GM12878 (cell line): ENCODE measurements around the gene GPC6.

Experiments
- RFX5 ChIP-seq: IDR thresholded peaks from 2 replicates; pipeline ENCODE4 v1.6.1; 2011; ENCODE audit warnings: low read depth, low read length, improper control_type of control experiment
- SMARCA5 ChIP-seq: fragments of 450-650 bp; IDR thresholded peaks from 2 replicates; pipeline ENCODE4 v1.6.1; 2017; ENCODE audit warnings: mild to moderate bottlenecking
- TAF1 ChIP-seq: IDR thresholded peaks from 2 replicates; pipeline ENCODE4 v1.6.1; 2011; ENCODE audit warnings: mild to moderate bottlenecking, low read depth, low read length, borderline replicate concordance
- TARDBP ChIP-seq: IDR thresholded peaks from 2 replicates; pipeline ENCODE4 v1.6.1; 2016; ENCODE audit warnings: borderline replicate concordance
- TCF7 ChIP-seq: IDR thresholded peaks from 2 replicates; pipeline ENCODE4 v1.6.1; 2014; ENCODE audit warnings: antibody characterized with exemption, borderline replicate concordance
- YY1 ChIP-seq: IDR thresholded peaks from 2 replicates; pipeline ENCODE4 v1.6.1; 2011; ENCODE audit warnings: low read depth, mild to moderate bottlenecking, low read length
- ZBTB33 ChIP-seq: fragments of 450-650 bp; IDR thresholded peaks from 2 replicates; pipeline ENCODE4 v1.6.1; 2017; ENCODE audit warnings: mild to moderate bottlenecking
- ZNF687 ChIP-seq: fragments of 450-650 bp; IDR thresholded peaks from 2 replicates; pipeline ENCODE4 v1.6.1; 2017; ENCODE audit warnings: mild to moderate bottlenecking, moderate library complexity
- TF ChIP-seq, protein P1 (sequence below), 3 experiments: IDR thresholded peaks in 2 of 3; conservative IDR thresholded peaks in 1 of 3; 2 replicates each; pipeline ENCODE4 v1.5.1; 2011; ENCODE audit warnings: low read depth in 3 of 3, low read length in 3 of 3, mild to moderate bottlenecking in 3 of 3, control low read depth in 2 of 3, moderate library complexity in 2 of 3, inconsistent platforms in 1 of 3, mixed read lengths in 1 of 3; ENCODE audit not compliant: control insufficient read depth in 2 of 3, insufficient read depth in 1 of 3; ENCODE audit errors: extremely low read depth in 1 of 3

- TF ChIP-seq, protein P1, sequence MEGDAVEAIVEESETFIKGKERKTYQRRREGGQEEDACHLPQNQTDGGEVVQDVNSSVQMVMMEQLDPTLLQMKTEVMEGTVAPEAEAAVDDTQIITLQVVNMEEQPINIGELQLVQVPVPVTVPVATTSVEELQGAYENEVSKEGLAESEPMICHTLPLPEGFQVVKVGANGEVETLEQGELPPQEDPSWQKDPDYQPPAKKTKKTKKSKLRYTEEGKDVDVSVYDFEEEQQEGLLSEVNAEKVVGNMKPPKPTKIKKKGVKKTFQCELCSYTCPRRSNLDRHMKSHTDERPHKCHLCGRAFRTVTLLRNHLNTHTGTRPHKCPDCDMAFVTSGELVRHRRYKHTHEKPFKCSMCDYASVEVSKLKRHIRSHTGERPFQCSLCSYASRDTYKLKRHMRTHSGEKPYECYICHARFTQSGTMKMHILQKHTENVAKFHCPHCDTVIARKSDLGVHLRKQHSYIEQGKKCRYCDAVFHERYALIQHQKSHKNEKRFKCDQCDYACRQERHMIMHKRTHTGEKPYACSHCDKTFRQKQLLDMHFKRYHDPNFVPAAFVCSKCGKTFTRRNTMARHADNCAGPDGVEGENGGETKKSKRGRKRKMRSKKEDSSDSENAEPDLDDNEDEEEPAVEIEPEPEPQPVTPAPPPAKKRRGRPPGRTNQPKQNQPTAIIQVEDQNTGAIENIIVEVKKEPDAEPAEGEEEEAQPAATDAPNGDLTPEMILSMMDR (IDR thresholded peaks at IDR 0.05 in 2 of 3, conservative IDR thresholded peaks at IDR 0.05 in 1 of 3; ENCODE audit: control insufficient read depth in 2 of 3, extremely low read depth in 1 of 3, insufficient read depth in 1 of 3, low read depth in 3 of 3, low read length in 3 of 3): no peak
- TF ChIP-seq ZNF687 (no peak), SMARCA5 (no peak), TAF1 (no peak), ZBTB33 (no peak), TARDBP (no peak), TCF7 (no peak), RFX5 (no peak), YY1 (no peak)
Measured at GRCh38 chr13:93926425-93926824, 699.8 kb downstream of the GPC6 start.
